A549 (cell line): Measurements from ENCODE around the gene TNRC6A. TPM values are rescaled to one million over a fixed set of nuclear protein-coding genes. Genes with fewer than 3 reads are reported as not detected.

ENCODE experiments used
- ATAC-seq, 2 experiments: fragments of 200-7000 bp in 1 of 2; fragments of >200 bp in 1 of 2; cut with Nextera tagmentation in 1 of 2; cut with Tn5 transposase in 1 of 2; 3 replicates each; pipeline versions ENCODE4 v1.8.0 to v1.9.1; 2018 to 2020; ENCODE audit warnings: mild to moderate bottlenecking in 1 of 2, moderate library complexity in 1 of 2
- CTCF ChIA-PET: fragments of 300-600 bp; sonication (Branson Sonifier 250); formaldehyde crosslinking; extraction: SDS; loops from one replicate; lab custom pipeline; 2021; ENCODE audit warnings: antibody characterized with exemption, inconsistent platforms; lab: Yijun Ruan, JAX
- POLR2A ChIA-PET: fragments of 350-600 bp; formaldehyde crosslinking; extraction: SDS; loops from one replicate; lab custom pipeline; 2021; ENCODE audit warnings: antibody characterized with exemption, inconsistent platforms; lab: Yijun Ruan, JAX
- DNase-seq, 2 experiments: peaks; one replicate each; pipeline versions ENCODE4 v3.0.0 to v3.0.0-alpha.2; 2011 to 2016; ENCODE audit warnings: low read depth in 1 of 2, low spot score in 1 of 2
- FAIRE-seq: peaks from 2 replicates; lab custom pipeline; 2011; peaks lifted over from hg19 to GRCh38; lab: Jason Lieb, UNC
- H3K27ac ChIP-seq, 2 experiments: fragments of >200 bp; sonication (Bioruptor Twin); formaldehyde crosslinking; 3 replicates each; pipeline ENCODE4 v1.5.1; 2016 to 2017
- H3K4me1 ChIP-seq: fragments of >200 bp; sonication (Bioruptor Twin); formaldehyde crosslinking; 3 replicates; pipeline ENCODE4 v1.6.1; 2016
- H3K4me2 ChIP-seq: fragments of >200 bp; sonication (Bioruptor Twin); formaldehyde crosslinking; 3 replicates; pipeline ENCODE4 v1.6.1; 2016
- H3K4me3 ChIP-seq: fragments of >200 bp; sonication (Bioruptor Twin); formaldehyde crosslinking; 3 replicates; pipeline ENCODE4 v1.5.1; 2016
- H3K9me3 ChIP-seq: fragments of >200 bp; sonication (Bioruptor Twin); formaldehyde crosslinking; 3 replicates; pipeline ENCODE4 v1.6.1; 2016
- CEBPB ChIP-seq, 2 experiments: fragments of >200 bp in 1 of 2; sonication (Bioruptor Twin) in 1 of 2; formaldehyde crosslinking in 1 of 2; IDR thresholded peaks; 2 replicates each; pipeline ENCODE4 v1.6.1; 2012 to 2016
- CHD4 ChIP-seq: fragments of 200-600 bp; sonication (generic); IDR thresholded peaks from 2 replicates; pipeline ENCODE4 v1.6.1; 2016; ENCODE audit warnings: antibody characterized with exemption, mild to moderate bottlenecking, borderline replicate concordance
- E2F6 ChIP-seq: IDR thresholded peaks from 2 replicates; pipeline ENCODE4 v1.6.1; 2012; ENCODE audit warnings: low read depth, borderline replicate concordance
- EHF ChIP-seq: fragments of 250-450 bp; sonication (Bioruptor Pico); IDR thresholded peaks from 2 replicates; pipeline ENCODE4 v1.5.0; 2020; ENCODE audit warnings: mild to moderate bottlenecking
- ELK1 ChIP-seq: fragments of 150-350 bp; IDR thresholded peaks from 2 replicates; pipeline ENCODE4 v1.6.1; 2014; ENCODE audit warnings: low read depth, mild to moderate bottlenecking, low read length
- EP300 ChIP-seq, 2 experiments: fragments of >200 bp; sonication (Bioruptor Twin); formaldehyde crosslinking; IDR thresholded peaks; 2 replicates in 1 of 2; 3 replicates in 1 of 2; pipeline ENCODE4 v1.6.1; 2016 to 2017
- ESRRA ChIP-seq: fragments of 150-350 bp; IDR thresholded peaks from 2 replicates; pipeline ENCODE4 v1.6.1; 2014; ENCODE audit warnings: mild to moderate bottlenecking, low read length, borderline replicate concordance
- FOSL2 ChIP-seq, 2 experiments: fragments of 450-650 bp in 1 of 2; fragments of >200 bp in 1 of 2; sonication (Bioruptor Twin) in 1 of 2; formaldehyde crosslinking; IDR thresholded peaks; 2 replicates each; pipeline versions ENCODE4 v1.5.0 to v1.6.1; 2016 to 2020; ENCODE audit warnings: mild to moderate bottlenecking in 1 of 2, moderate library complexity in 1 of 2
- FOXS1 ChIP-seq: fragments of 250-450 bp; sonication (Bioruptor Pico); IDR thresholded peaks from 2 replicates; pipeline ENCODE4 v1.5.0; 2020; ENCODE audit warnings: mild to moderate bottlenecking, moderate library complexity
- GATA3 ChIP-seq: IDR thresholded peaks from 2 replicates; pipeline ENCODE4 v1.6.1; 2012; ENCODE audit warnings: borderline replicate concordance
- HEYL ChIP-seq: fragments of 250-450 bp; sonication (Bioruptor Pico); IDR thresholded peaks from 2 replicates; pipeline ENCODE4 v1.8.0; 2021; ENCODE audit warnings: mild to moderate bottlenecking, moderate library complexity
- HOXA7 ChIP-seq: fragments of 250-450 bp; sonication (Bioruptor Pico); IDR thresholded peaks from 2 replicates; pipeline ENCODE4 v1.5.0; 2020; ENCODE audit warnings: mild to moderate bottlenecking, moderate library complexity
- JUN ChIP-seq, 2 experiments: fragments of >200 bp; sonication (Bioruptor Twin); formaldehyde crosslinking; IDR thresholded peaks; 2 replicates in 1 of 2; 3 replicates in 1 of 2; pipeline ENCODE4 v1.6.1; 2016 to 2017
- MAFK ChIP-seq: fragments of 450-650 bp; IDR thresholded peaks from 2 replicates; pipeline ENCODE4 v1.6.1; 2014; ENCODE audit not compliant: partially characterized antibody
- MAZ ChIP-seq: fragments of 150-350 bp; IDR thresholded peaks from 2 replicates; pipeline ENCODE4 v1.6.1; 2014; ENCODE audit warnings: antibody characterized with exemption, low read depth, low read length, borderline replicate concordance
- NFE2L2 ChIP-seq: fragments of 150-350 bp; conservative IDR thresholded peaks from 2 replicates; pipeline ENCODE4 v1.6.1; 2014; ENCODE audit warnings: low read length
- NR3C1 ChIP-seq: fragments of >200 bp; sonication (Bioruptor Twin); formaldehyde crosslinking; IDR thresholded peaks from 3 replicates; pipeline ENCODE4 v1.6.1; 2017
- PHF8 ChIP-seq: fragments of 200-600 bp; sonication (generic); IDR thresholded peaks from 2 replicates; pipeline ENCODE4 v1.6.1; 2016; ENCODE audit warnings: low read depth, mild to moderate bottlenecking, antibody characterized with exemption, moderate library complexity, borderline replicate concordance
- POLR2A ChIP-seq: IDR thresholded peaks from 2 replicates; pipeline ENCODE4 v1.6.1; 2012; ENCODE audit warnings: mild to moderate bottlenecking, low read length
- POLR2AphosphoS2 ChIP-seq: conservative IDR thresholded peaks from 2 replicates; pipeline ENCODE4 v1.6.1; 2012; ENCODE audit warnings: low read length, improper control_type of control experiment, inconsistent platforms
- RAD21 ChIP-seq, 2 experiments: fragments of >200 bp in 1 of 2; sonication (Bioruptor Twin) in 1 of 2; formaldehyde crosslinking in 1 of 2; IDR thresholded peaks in 1 of 2; conservative IDR thresholded peaks in 1 of 2; 2 replicates in 1 of 2; 3 replicates in 1 of 2; pipeline ENCODE4 v1.6.1; 2012 to 2018; ENCODE audit warnings: inconsistent platforms in 1 of 2
- SMC3 ChIP-seq: fragments of >200 bp; sonication (Bioruptor Twin); formaldehyde crosslinking; IDR thresholded peaks from 3 replicates; pipeline ENCODE4 v1.6.1; 2018; ENCODE audit warnings: inconsistent platforms
- SREBF2 ChIP-seq: fragments of 450-650 bp; IDR thresholded peaks from 2 replicates; pipeline ENCODE4 v1.6.1; 2014; ENCODE audit warnings: mild to moderate bottlenecking, moderate library complexity
- TP53 ChIP-seq: fragments of 250-450 bp; sonication (Bioruptor Pico); IDR thresholded peaks from 2 replicates; pipeline ENCODE4 v1.5.0; 2021; ENCODE audit warnings: mild to moderate bottlenecking, moderate library complexity
- ZNF302 ChIP-seq: fragments of 250-450 bp; sonication (Bioruptor Pico); IDR thresholded peaks from 2 replicates; pipeline ENCODE4 v1.9.0; 2021; ENCODE audit warnings: inconsistent platforms, mild to moderate bottlenecking, moderate library complexity
- whole genome bisulfite sequencing: methylation state at CpG from one replicate; pipeline ENCODE4 v1.1.6; 2017; ENCODE audit errors: missing lambda C conversion rate; 5-methylcytosine and 5-hydroxymethylcytosine counted together
- polyA plus RNA-seq, 4 experiments: library from polyadenylated mRNA; depleted of rRNA in 3 of 4; stranded (reverse); fragments of >200 nt; fragmentation: RNase III in 1 of 4; extraction: RNeasy Plus Mini Kit Qiagen cat#74134 plus additional on column Dnase treatment in 1 of 4; gene quantifications; 2 replicates in 3 of 4; 3 replicates in 1 of 4; pipeline ENCODE4 v1.2.3, GENCODE V29; 2011 to 2017
- TF ChIP-seq, protein P1 (sequence below): fragments of 200-600 bp; sonication (generic); IDR thresholded peaks from 2 replicates; pipeline ENCODE4 v1.6.1; 2016; ENCODE audit warnings: antibody characterized with exemption, mild to moderate bottlenecking, moderate library complexity
- TF ChIP-seq, protein P2 (sequence below): IDR thresholded peaks from 2 replicates; pipeline ENCODE4 v1.6.1; 2012
- TF ChIP-seq, protein P3 (sequence below): fragments of >200 bp; sonication (Bioruptor Twin); formaldehyde crosslinking; IDR thresholded peaks from 3 replicates; pipeline ENCODE4 v1.5.1; 2016

Gene TNRC6A
- polyA plus RNA-seq, 2 of the 4 experiments (the other 2 are of a cell fraction) = 26.7 to 51.6 TPM

GRCh38 chr16:24838554-24839266, 109.3 kb downstream of the TNRC6A start:
- H3K9me3 ChIP-seq = 0 out of 3 replicates have a peak, but pooled peaks cover 3% of the 10 kb centered on the region
- TF ChIP-seq EHF (CRISPR knock-in tag) = no peak
- 0 out of 5 replicates have a peak, but pooled peaks of 1 of the 2 experiments have one; percentile 22 for TF ChIP-seq JUN (IDR thresholded peaks at IDR 0.05)
- TF ChIP-seq EP300 (IDR thresholded peaks at IDR 0.05) = no peak
- TF ChIP-seq RAD21 (conservative IDR thresholded peaks at IDR 0.05 in 1 of 2, IDR thresholded peaks at IDR 0.05 in 1 of 2) = 0 out of 5 replicates have a peak, but pooled peaks of 1 of the 2 experiments have one; percentile 27
- no peak for TF ChIP-seq ELK1
- no peak for TF ChIP-seq E2F6
- no peak for TF ChIP-seq POLR2AphosphoS2
- TF ChIP-seq TP53 (CRISPR knock-in tag) = no peak
- TF ChIP-seq FOSL2 (IDR thresholded peaks at IDR 0.05) = no peak
- peak; percentile 62 for TF ChIP-seq FOSL2 (CRISPR knock-in tag; IDR thresholded peaks at IDR 0.05)
- TF ChIP-seq, protein P1, sequence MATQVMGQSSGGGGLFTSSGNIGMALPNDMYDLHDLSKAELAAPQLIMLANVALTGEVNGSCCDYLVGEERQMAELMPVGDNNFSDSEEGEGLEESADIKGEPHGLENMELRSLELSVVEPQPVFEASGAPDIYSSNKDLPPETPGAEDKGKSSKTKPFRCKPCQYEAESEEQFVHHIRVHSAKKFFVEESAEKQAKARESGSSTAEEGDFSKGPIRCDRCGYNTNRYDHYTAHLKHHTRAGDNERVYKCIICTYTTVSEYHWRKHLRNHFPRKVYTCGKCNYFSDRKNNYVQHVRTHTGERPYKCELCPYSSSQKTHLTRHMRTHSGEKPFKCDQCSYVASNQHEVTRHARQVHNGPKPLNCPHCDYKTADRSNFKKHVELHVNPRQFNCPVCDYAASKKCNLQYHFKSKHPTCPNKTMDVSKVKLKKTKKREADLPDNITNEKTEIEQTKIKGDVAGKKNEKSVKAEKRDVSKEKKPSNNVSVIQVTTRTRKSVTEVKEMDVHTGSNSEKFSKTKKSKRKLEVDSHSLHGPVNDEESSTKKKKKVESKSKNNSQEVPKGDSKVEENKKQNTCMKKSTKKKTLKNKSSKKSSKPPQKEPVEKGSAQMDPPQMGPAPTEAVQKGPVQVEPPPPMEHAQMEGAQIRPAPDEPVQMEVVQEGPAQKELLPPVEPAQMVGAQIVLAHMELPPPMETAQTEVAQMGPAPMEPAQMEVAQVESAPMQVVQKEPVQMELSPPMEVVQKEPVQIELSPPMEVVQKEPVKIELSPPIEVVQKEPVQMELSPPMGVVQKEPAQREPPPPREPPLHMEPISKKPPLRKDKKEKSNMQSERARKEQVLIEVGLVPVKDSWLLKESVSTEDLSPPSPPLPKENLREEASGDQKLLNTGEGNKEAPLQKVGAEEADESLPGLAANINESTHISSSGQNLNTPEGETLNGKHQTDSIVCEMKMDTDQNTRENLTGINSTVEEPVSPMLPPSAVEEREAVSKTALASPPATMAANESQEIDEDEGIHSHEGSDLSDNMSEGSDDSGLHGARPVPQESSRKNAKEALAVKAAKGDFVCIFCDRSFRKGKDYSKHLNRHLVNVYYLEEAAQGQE = no peak
- peak in 1 of 2 experiments; percentile 38; a peak in 1 of 4 replicates for TF ChIP-seq CEBPB (IDR thresholded peaks at IDR 0.05)
- TF ChIP-seq, protein P2, sequence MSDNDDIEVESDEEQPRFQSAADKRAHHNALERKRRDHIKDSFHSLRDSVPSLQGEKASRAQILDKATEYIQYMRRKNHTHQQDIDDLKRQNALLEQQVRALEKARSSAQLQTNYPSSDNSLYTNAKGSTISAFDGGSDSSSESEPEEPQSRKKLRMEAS = peak; percentile 35; the same call in 1 of the 2 replicates
- TF ChIP-seq POLR2A = no peak
- TF ChIP-seq MAZ = no peak
- peak; percentile 96 for TF ChIP-seq NFE2L2
- TF ChIP-seq, protein P3, sequence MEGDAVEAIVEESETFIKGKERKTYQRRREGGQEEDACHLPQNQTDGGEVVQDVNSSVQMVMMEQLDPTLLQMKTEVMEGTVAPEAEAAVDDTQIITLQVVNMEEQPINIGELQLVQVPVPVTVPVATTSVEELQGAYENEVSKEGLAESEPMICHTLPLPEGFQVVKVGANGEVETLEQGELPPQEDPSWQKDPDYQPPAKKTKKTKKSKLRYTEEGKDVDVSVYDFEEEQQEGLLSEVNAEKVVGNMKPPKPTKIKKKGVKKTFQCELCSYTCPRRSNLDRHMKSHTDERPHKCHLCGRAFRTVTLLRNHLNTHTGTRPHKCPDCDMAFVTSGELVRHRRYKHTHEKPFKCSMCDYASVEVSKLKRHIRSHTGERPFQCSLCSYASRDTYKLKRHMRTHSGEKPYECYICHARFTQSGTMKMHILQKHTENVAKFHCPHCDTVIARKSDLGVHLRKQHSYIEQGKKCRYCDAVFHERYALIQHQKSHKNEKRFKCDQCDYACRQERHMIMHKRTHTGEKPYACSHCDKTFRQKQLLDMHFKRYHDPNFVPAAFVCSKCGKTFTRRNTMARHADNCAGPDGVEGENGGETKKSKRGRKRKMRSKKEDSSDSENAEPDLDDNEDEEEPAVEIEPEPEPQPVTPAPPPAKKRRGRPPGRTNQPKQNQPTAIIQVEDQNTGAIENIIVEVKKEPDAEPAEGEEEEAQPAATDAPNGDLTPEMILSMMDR = no peak
- TF ChIP-seq HEYL (CRISPR knock-in tag) = no peak
- TF ChIP-seq FOXS1 (CRISPR knock-in tag) = no peak
- TF ChIP-seq SREBF2 = no peak
- no peak for TF ChIP-seq SMC3
- no peak for TF ChIP-seq NR3C1
- peak; percentile 99 for TF ChIP-seq MAFK
- TF ChIP-seq HOXA7 (CRISPR knock-in tag) = no peak
- no peak for TF ChIP-seq CHD4
- no peak for TF ChIP-seq GATA3
- no peak for TF ChIP-seq PHF8
- no peak for TF ChIP-seq ZNF302 (CRISPR knock-in tag)
- TF ChIP-seq ESRRA = no peak
- H3K27ac ChIP-seq = peak overlapping the region; percentile 85 to 92
- H3K4me3 ChIP-seq = peak overlapping the region; percentile 1; the same call in 1 of the 3 replicates
- FAIRE-seq (no peak), DNase-seq (peak; percentile 37 to 80), ATAC-seq (peak; percentile 56 to 62)
- ChIA-PET CTCF (interaction anchor here (0.6 to 2.9 kb wide), 9 partner anchors 10 to 1051 kb away, joined by 3 to 11 read pairs (median 5); no protein-coding TSS in a partner anchor), POLR2A (interaction anchor here (0.6 kb wide), 2 partner anchors 10 to 12 kb away, joined by 3 to 11 read pairs; no protein-coding TSS in a partner anchor)
- peaks cover 66% of the 10 kb centered on the region for H3K4me1 ChIP-seq
- WGBS = 0% methylated on average over 5 of the region's 5 CpGs
- peak overlapping the region; percentile 75 for H3K4me2 ChIP-seq
